GM21381 (cell line): ENCODE data around the gene CDCA7.
"Not testable (repeated sequence)": the region's sequence is repeated elsewhere in the genome, so short reads cannot be mapped to it uniquely, and the experiment has no call there.

Experiments used
- ATAC-seq: cut with Tn5 transposase; IDR thresholded peaks from one replicate; pipeline ENCODE4 v1.9.1; 2021; ENCODE audit warnings: mild to moderate bottlenecking, moderate library complexity; ENCODE audit not compliant: unreplicated experiment

The CDCA7 gene

GRCh38 chr2:173354582-173355131, at the start of gene CDCA7:
Gene CDCA7 (plus strand): TSS chr2:173354872. CDS start chr2:173354964, 92 bp downstream.
- peak; percentile 53 for ATAC-seq

GRCh38 chr2:173305303-173305702, 49.4 kb upstream of the CDCA7 start:
- ATAC-seq, result no peak

DNA sequence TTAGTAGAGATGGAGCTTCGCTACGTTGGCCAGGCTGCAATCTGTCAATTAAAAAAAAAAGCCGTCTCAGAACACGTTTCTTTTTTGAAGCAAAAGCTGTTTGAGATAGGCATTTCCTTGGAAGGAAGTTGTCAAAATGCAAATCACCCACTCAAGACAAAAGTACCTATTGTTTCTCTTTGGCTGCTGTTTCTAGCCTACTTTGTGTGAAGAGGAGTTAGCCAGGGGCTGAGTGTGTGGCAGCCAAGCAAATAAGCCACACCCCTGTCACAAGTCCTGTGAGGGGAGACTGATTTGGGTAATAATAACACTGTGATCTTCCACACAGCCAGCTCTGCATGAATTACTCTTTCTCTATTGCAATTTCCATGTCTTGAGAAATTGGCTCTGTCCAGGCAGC, 47.4 kb upstream of the CDCA7 start:
- ATAC-seq, result no peak

GRCh38 chr2:173309370-173309769, 45.3 kb upstream of the CDCA7 start:
- not testable (repeated sequence) for ATAC-seq

DNA sequence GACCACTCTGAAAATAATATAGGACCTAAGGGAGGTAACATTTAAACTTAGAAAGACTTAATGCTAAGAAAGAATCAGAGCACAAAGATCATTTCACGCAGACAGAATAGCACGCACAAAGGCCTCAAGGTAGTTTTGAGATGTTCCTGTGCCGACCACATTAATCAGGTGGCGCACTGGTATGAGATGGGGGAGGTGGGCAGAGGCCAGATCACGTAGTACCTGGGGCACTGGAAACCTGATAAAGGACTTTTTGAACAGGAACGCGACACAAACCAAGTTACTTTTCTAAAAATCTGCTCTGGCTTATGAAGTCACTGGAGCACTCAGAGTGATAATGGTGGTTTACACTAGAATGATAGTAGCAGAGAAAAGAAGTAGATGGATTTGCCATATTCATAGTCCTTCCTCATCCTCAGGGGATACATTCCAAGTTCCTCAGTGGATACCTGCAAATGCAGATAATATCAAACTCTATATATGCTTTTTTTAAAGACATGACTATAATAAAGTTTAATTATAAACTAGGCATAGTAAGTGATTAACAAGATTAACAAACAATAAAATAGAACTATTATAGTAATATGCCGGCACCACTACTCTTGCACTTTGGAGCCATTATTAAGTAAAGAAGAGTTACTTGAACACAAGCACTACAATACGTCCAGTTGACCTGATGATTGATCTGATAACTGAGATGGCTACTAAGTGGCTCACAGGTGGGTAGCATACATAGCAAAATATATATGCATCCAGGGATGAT, 42.6 kb upstream of the CDCA7 start:
- ATAC-seq, result no peak

GRCh38 chr2:173323371-173323770, 31.3 kb upstream of the CDCA7 start:
- ATAC-seq, result no peak

DNA sequence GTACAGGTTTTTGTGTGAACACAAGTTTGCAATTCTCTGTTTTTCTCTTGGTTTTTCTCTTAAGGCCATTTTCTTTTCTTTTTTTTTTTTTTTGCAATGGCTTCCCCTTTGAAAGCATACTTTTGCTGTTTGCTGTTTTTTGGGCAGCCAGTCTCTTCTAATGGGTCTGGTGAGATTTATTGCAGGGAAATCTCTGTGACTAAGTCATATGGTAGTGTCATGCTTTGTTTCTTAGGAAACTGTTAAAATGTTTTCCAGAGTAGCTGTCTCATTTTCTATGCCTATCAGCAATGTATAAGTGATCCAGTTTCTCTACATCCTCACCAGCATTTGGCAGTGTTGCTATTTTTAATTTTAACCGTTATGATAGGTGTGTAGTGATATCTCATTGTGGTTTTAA, 27.9 kb upstream of the CDCA7 start:
- ATAC-seq, result no peak

DNA sequence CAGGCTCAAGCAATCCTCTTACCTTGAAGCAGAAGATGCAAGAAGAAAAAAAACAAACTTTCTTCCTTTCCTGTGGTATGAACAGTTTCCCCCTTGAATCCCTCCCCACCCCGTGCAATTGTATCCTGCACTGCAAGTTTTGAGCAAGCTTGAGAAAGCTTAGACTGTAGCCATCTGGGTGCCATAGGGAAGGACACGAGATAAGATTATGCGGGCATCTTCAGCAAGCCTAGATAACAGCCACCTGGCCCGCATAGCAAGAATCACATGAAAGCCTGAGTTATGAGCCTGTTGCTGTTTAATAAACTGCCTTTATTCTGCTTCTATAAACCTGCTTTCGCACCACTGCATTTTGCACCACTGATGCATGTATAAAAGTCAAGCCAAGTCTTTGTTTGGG, 27.3 kb upstream of the CDCA7 start:
- no peak for ATAC-seq

- ATAC-seq, result not testable (repeated sequence)
Measured at GRCh38 chr2:173333003-173333402, 21.7 kb upstream of the CDCA7 start.

GRCh38 chr2:173339807-173340206, 14.9 kb upstream of the CDCA7 start:
- ATAC-seq, result no peak

DNA sequence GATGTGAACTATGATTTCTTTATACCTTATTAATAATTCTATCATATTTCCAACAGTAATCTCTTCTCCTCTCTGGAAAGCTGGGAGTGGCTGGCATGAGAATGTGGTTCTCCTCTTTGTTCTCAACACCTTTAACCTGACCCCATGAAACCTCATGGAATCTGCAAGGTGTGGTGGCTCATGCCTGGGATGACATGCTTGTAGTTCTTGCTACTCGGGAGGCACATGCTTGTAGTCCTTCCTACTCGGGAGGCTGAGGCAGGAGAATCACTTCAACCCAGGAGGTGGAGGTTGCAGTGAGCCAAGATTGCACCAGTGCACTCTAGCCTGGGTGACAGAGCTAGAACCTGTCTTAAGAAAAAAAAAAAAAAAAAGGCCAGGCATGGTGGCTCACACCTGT, 10.8 kb upstream of the CDCA7 start:
- ATAC-seq, result no peak

DNA sequence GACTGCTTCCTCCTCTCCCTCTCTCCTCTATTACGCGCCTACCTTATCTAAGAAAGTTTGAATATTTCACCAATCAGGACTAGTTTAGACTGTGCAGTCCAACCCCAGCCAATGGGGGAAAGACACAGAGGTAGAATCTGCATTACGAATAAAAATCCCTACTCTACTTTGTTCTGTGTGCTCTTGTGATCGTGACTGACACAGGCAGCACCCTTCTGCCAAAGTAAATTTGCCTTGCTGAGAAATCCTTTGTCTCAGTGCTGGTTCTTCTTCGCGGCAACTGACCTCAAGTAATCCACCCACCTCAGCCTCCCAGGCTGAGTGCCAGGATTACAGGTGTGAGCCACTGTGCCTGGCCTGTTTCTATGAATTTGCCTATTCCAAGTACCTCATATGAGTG, 8.6 kb upstream of the CDCA7 start:
- no peak for ATAC-seq

GRCh38 chr2:173347305-173348168, 7.1 kb upstream of the CDCA7 start:
- ATAC-seq, result no peak

DNA sequence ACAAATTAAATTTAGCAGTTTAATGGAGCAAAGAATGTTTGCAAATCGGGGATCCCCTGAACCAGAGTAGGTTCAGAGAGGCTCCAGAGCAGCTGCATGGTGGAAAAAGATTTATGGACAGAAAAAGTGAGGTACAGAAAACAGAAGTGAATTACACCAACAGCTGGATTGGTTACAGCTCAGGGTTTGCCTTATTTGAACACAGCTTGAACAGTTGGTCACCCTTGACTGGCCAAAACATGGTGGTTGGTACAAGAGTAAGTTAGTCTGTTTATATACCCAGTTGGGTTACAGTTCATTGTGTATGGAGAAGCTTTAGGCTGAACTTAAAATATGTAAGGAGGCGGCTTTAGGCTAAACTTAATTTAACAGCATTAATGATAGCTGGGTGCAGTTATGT, 5.4 kb upstream of the CDCA7 start:
- ATAC-seq, result no peak

- no peak for ATAC-seq
Measured at GRCh38 chr2:173350383-173350782, 4.3 kb upstream of the CDCA7 start.

DNA sequence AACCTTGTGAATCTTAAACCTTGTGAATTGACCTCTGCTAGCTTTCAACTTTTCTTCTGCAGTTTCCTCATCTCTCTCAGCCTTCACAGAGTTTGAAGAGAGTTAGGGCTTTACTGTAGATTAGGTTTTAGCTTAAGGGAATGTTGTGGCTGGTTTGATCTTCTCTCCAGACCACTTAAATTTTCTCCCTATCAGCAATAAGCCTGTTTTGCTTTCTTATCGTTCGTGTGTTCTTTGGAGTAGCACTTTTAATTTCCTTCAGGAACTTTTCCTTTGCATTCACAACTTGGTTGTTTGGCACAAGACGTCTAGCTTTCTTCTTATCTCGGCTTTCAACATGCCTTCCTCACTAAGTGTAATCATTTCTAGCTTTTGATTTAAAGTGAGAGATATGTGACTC, 2.8 kb upstream of the CDCA7 start:
- no peak for ATAC-seq

DNA sequence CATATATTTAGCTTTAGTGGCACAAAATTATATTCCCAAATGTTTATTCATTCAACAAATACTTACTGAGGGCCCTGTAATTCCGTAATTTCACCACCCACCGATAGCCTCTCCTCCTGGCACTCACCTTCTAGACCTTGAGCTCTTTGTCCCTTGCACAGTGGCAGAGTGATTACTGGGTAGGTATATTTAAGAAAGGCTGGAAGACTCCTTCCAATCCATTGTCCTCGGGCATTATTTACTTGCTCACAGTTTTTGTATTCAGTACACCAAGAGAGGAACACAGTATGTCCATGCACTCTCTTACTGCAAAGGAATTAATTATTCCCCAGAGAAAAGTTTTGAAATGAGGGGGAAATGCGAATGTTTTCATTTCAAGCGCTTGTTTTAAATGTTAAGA, 1.1 kb upstream of the CDCA7 start:
- ATAC-seq, result no peak

GRCh38 chr2:173354073-173354581, 545 bp upstream of the CDCA7 start:
- peak; percentile 53 for ATAC-seq

DNA sequence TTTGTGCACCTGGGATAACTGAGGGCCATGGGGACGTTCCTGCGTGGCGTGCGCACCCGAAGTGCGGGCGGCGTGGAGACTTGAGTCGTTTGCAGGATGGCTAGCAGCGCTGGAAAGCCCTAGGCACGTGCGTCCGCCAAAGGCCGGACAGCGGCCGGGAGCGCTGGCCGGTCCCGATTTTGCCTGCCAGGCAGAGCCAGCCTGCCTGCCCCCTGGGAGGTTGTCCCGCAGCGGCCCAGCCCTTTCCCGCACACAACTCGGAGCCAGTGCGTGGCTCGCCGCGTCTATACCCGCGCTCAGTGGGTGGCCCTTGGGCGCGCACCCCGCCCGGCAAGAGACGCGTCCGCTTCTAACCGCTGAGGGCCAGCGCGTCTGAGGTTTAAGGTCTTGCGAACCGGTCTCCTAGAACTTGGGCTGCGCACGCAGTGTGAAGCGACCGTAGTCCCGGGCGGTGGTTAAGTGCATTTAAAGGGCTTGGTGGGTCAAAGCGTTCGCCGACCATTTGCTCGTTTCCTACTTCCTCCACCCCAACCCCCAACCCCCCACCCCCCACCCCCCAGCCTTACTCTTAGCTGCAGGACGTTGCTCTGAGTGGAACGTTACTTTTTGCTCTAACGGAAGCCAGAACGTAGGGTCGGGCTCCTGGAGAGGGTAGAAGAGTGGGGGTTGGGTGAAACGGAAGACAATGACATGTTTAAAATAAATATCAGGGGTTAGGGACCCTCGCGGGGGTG, 627 bp downstream of the CDCA7 start:
- peak; percentile 29 for ATAC-seq

GRCh38 chr2:173355866-173356508, 1.3 kb downstream of the CDCA7 start:
- no peak for ATAC-seq
